ENCODE results near the gene LASP1NB.

LASP1NB gene

GRCh38 chr17:38906460-38907228 lies 18.8 kb upstream of the LASP1NB start:
- no peaks in the 10 kb centered on the region for H3K9me3 ChIP-seq
- peaks cover 93% of the 10 kb centered on the region for H4K20me1 ChIP-seq (ENCODE audit: insufficient read depth)
- no peak for DNase-seq
- H3K36me3 ChIP-seq (replicated peaks in 1 of 2; ENCODE audit: control insufficient read depth in 1 of 2, insufficient read depth in 2 of 2, low read length in 1 of 2), result peaks cover 13 to 37% of the 10 kb centered on the region in 2 experiments
- no peaks in the 10 kb centered on the region for H3K9me2 ChIP-seq
- H3K4me3 ChIP-seq (ENCODE audit: low read depth in 2 of 2, low read length in 1 of 2), result no peak overlapping the region
- peaks cover 99% of the 10 kb centered on the region for H3K79me2 ChIP-seq (ENCODE audit: insufficient read depth)
- ChIA-PET POLR2A (no interaction called here), CTCF (interaction anchor here (1.2 to 3.0 kb wide), 2 partner anchors 16 to 268 kb away, joined by 4 to 8 read pairs; no protein-coding TSS in a partner anchor)
- no peak overlapping the region for H2AFZ ChIP-seq (ENCODE audit: low read depth)
- H3K4me2 ChIP-seq, result no peak overlapping the region
- peaks cover under 1 to 6% of the 10 kb centered on the region in 2 experiments; a peak in 1 of 4 replicates for H3K4me1 ChIP-seq (ENCODE audit: control insufficient read depth in 1 of 2, insufficient read depth in 2 of 2, low read depth in 1 of 2, low read length in 1 of 2)
- H3K27me3 ChIP-seq (ENCODE audit: insufficient read depth), result no peaks in the 10 kb centered on the region
- peaks cover 8% of the 10 kb centered on the region for H3F3A ChIP-seq (replicated peaks; ENCODE audit: insufficient read depth)
- no peak overlapping the region for H3K27ac ChIP-seq (ENCODE audit: low read depth in 2 of 2, low read length in 1 of 2)
- H3K9ac ChIP-seq, result no peak overlapping the region
- no peak for TF ChIP-seq CHD2 (IDR thresholded peaks at IDR 0.05; ENCODE audit: low read length, partially characterized antibody)
- no peak for TF ChIP-seq GABPA (IDR thresholded peaks at IDR 0.05; ENCODE audit: low read depth)
- TF ChIP-seq EZH2phosphoT487 (IDR thresholded peaks at IDR 0.05; ENCODE audit: borderline replicate concordance, low read depth), result no peak
- no peak for TF ChIP-seq USF1 (IDR thresholded peaks at IDR 0.05; ENCODE audit: borderline replicate concordance, low read depth)
- TF ChIP-seq MEF2A (IDR thresholded peaks at IDR 0.05; ENCODE audit: borderline replicate concordance, low read depth), result no peak
- no peak for TF ChIP-seq PBX3 (IDR thresholded peaks at IDR 0.05)
- no peak for TF ChIP-seq RCOR1 (IDR thresholded peaks at IDR 0.05; ENCODE audit: low read length)
- no peak for TF ChIP-seq RXRA (IDR thresholded peaks at IDR 0.05; ENCODE audit: borderline replicate concordance, low read depth)
- TF ChIP-seq JUND (IDR thresholded peaks at IDR 0.05), result no peak
- 79% methylated on average over 6 of the region's 7 CpGs for WGBS (ENCODE audit: low lambda C conversion rate)

- no peak overlapping the region for H3K27ac ChIP-seq (ENCODE audit: low read depth in 2 of 2, low read length in 1 of 2)
- DNase-seq, result no peak
- H3K79me2 ChIP-seq (ENCODE audit: insufficient read depth), result peaks cover 97% of the 10 kb centered on the region
- peaks cover 0 to 20% of the 10 kb centered on the region in 2 experiments; a peak in 1 of 4 replicates for H3K4me1 ChIP-seq (ENCODE audit: control insufficient read depth in 1 of 2, insufficient read depth in 2 of 2, low read depth in 1 of 2, low read length in 1 of 2)
- ChIA-PET CTCF (interaction anchor here (1.9 to 3.0 kb wide), 2 partner anchors 10 to 15 kb away, joined by 5 to 8 read pairs; no protein-coding TSS in a partner anchor), POLR2A (interaction anchor here (0.7 kb wide), 1 partner anchor 55 kb away, joined by 3 read pairs; the partner anchor contains the start of gene RPL23)
- H3K9ac ChIP-seq, result no peak overlapping the region
- H3K9me2 ChIP-seq, result no peaks in the 10 kb centered on the region
- no peak overlapping the region for H2AFZ ChIP-seq (ENCODE audit: low read depth)
- H4K20me1 ChIP-seq (ENCODE audit: insufficient read depth), result peaks cover 94% of the 10 kb centered on the region
- 84% methylated on average over 12 of the region's 15 CpGs for WGBS (ENCODE audit: low lambda C conversion rate)
- TF ChIP-seq FOXM1 (IDR thresholded peaks at IDR 0.05; ENCODE audit: low read depth) (no peak), TAF1 (IDR thresholded peaks at IDR 0.05; ENCODE audit: borderline replicate concordance, low read depth, low read length) (no peak), REST (IDR thresholded peaks at IDR 0.05; ENCODE audit: low read depth, low read length) (no peak), RFX5 (IDR thresholded peaks at IDR 0.05; ENCODE audit: low read length) (no peak), EP300 (IDR thresholded peaks at IDR 0.05; ENCODE audit: borderline replicate concordance in 1 of 2, low read depth in 1 of 2, low read length in 1 of 2) (no peak)
- no peak overlapping the region for H3K4me2 ChIP-seq
- H3F3A ChIP-seq (replicated peaks; ENCODE audit: insufficient read depth), result peaks cover 6% of the 10 kb centered on the region
- no peaks in the 10 kb centered on the region for H3K9me3 ChIP-seq
- H3K36me3 ChIP-seq (replicated peaks in 1 of 2; ENCODE audit: control insufficient read depth in 1 of 2, insufficient read depth in 2 of 2, low read length in 1 of 2), result peaks cover 13 to 27% of the 10 kb centered on the region in 2 experiments
- H3K4me3 ChIP-seq (ENCODE audit: low read depth in 2 of 2, low read length in 1 of 2), result no peak overlapping the region
- H3K27me3 ChIP-seq (ENCODE audit: insufficient read depth), result no peaks in the 10 kb centered on the region
Observed at GRCh38 chr17:38907930-38908675, 17.3 kb upstream of the LASP1NB start.

Measured in SK-N-SH (cell line).